Measurements from ENCODE around the gene HDLBP.

The HDLBP gene

DNA sequence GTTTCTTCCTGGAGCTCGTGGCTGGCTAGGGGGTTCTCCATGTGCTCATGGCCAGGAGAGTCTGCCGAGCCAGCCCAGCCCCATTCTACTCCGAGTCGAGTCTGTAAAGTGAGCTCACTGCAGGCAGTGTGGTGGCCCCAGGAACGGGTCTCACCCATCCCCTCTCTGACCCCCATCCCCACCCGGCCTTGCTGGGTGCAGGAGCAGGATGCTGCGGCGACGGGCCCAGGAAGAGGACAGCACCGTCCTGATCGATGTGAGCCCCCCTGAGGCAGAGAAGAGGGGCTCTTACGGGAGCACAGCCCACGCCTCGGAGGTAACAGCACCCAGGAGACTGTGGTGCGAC, 125.6 kb downstream of the HDLBP start:
- TF ChIP-seq, protein P1, sequence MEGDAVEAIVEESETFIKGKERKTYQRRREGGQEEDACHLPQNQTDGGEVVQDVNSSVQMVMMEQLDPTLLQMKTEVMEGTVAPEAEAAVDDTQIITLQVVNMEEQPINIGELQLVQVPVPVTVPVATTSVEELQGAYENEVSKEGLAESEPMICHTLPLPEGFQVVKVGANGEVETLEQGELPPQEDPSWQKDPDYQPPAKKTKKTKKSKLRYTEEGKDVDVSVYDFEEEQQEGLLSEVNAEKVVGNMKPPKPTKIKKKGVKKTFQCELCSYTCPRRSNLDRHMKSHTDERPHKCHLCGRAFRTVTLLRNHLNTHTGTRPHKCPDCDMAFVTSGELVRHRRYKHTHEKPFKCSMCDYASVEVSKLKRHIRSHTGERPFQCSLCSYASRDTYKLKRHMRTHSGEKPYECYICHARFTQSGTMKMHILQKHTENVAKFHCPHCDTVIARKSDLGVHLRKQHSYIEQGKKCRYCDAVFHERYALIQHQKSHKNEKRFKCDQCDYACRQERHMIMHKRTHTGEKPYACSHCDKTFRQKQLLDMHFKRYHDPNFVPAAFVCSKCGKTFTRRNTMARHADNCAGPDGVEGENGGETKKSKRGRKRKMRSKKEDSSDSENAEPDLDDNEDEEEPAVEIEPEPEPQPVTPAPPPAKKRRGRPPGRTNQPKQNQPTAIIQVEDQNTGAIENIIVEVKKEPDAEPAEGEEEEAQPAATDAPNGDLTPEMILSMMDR (IDR thresholded peaks at IDR 0.05; ENCODE audit: low read depth, low read length): no peak
- no peak overlapping the region for H3K4me3 ChIP-seq (replicated peaks in 1 of 2; ENCODE audit: low read depth in 2 of 2, low read length in 2 of 2)
- no peak for DNase-seq (ENCODE audit: low read depth in 2 of 2)

GRCh38 chr2:241189093-241189855, 126.2 kb downstream of the HDLBP start:
- TF ChIP-seq, protein P1 (IDR thresholded peaks at IDR 0.05; ENCODE audit: low read depth, low read length): no peak
- H3K4me3 ChIP-seq (replicated peaks in 1 of 2; ENCODE audit: low read depth in 2 of 2, low read length in 2 of 2): no peak overlapping the region
- DNase-seq (ENCODE audit: low read depth in 2 of 2): no peak

DNA sequence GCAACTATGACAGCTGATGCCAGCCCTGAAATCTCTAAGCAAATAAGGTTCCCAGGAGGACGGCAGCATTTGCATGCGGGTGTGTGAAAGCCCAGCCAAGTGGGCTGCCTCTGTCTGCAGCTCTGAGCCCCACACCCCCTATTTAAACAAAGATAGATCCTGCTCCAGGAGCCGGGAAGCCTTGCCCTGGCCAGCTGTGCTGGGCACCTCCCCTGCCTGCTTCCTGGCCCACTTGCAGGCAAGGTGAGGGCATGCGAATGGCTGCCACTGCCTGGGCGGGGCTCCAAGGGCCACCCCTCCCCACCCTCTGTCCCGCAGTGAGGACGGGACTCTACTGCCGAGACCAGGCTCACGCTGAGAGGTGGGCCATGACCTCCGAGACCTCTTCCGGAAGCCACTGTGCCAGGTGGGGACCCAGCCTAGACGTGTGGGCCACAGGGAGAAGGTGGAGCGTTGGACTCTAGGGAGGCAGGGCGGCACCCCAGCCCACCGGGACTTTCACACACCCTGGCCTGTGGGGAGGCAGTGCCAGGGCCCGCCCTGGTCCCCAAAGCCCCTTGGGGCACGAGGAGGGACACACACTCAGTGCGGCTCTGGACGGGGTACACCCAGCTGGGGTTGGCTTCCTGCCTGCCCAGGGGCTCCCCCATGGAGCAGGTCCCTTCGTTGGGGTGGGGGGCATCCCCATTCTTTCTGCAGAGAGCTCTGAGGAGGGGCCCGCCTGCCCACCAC, 126.9 kb downstream of the HDLBP start, which contains the start of gene ANO7:
Gene ANO7, plus strand, starts transcription at position 317 of the 732 bp plus-strand sequence. CDS start 1,387 bp downstream, outside the sequence.
- TF ChIP-seq, protein P1 (IDR thresholded peaks at IDR 0.05; ENCODE audit: low read depth, low read length): no peak
- DNase-seq (ENCODE audit: low read depth in 2 of 2): no peak
- no peak within 1 kb of the TSS for H3K4me3 ChIP-seq (replicated peaks in 1 of 2; ENCODE audit: low read depth in 2 of 2, low read length in 2 of 2)

DNA sequence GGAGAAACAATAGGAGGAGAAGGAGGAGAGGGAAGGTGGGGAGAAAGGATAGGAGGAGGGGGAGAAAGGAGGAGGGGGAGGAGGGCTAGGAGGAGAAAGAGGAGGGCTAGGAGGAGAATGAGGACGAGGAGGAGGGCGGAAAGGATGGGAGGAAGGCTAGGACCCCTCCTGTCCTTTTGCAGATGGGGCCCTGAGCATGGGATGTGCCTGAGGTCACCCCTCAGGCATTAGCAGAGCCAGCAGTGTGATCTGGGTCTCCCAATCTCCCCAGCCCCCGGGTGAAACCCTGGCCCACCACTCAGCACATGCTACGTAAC, 127.6 kb downstream of the HDLBP start:
- TF ChIP-seq, protein P1 (IDR thresholded peaks at IDR 0.05; ENCODE audit: low read depth, low read length): no peak
- no peak overlapping the region for H3K4me3 ChIP-seq (replicated peaks in 1 of 2; ENCODE audit: low read depth in 2 of 2, low read length in 2 of 2)
- no peak for DNase-seq (ENCODE audit: low read depth in 2 of 2)

GRCh38 chr2:241187101-241187917, 128.2 kb downstream of the HDLBP start:
- H3K4me3 ChIP-seq (replicated peaks in 1 of 2; ENCODE audit: low read depth in 2 of 2, low read length in 2 of 2): no peak overlapping the region
- TF ChIP-seq, protein P1 (IDR thresholded peaks at IDR 0.05; ENCODE audit: low read depth, low read length): no peak
- DNase-seq (ENCODE audit: low read depth in 2 of 2): no peak

- TF ChIP-seq, protein P1 (IDR thresholded peaks at IDR 0.05; ENCODE audit: low read depth, low read length): no peak
- no peak for DNase-seq (ENCODE audit: low read depth in 2 of 2)
- H3K4me3 ChIP-seq (replicated peaks in 1 of 2; ENCODE audit: low read depth in 2 of 2, low read length in 2 of 2): no peak overlapping the region
These were observed 129.5 kb downstream of the HDLBP start for GRCh38 chr2:241185961-241186360.
